ENCODE data around the gene ZBTB7C.

The ZBTB7C gene

DNA sequence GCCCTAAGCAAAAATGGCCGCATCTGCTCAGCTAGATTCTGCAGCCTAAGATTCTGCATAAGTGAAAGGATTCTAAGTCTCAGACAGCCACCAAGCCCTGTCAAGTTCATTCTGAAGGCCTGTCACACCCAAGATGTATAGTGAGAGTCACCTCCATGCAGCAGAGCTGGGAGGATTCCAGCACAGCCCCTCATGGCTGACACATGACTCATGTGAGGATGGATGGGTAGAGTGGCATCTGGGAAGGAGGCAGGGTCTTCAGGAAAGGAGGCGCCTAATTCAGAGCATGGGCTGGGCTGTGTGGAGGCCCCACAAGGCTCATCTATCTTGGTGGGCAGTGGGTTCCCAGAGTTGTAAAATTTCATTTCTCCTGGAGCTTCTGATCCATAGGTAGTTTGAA lies 41.5 kb upstream of the ZBTB7C start:
- no peak for DNase-seq (ENCODE audit: low spot score)
- TF ChIP-seq, protein P1, sequence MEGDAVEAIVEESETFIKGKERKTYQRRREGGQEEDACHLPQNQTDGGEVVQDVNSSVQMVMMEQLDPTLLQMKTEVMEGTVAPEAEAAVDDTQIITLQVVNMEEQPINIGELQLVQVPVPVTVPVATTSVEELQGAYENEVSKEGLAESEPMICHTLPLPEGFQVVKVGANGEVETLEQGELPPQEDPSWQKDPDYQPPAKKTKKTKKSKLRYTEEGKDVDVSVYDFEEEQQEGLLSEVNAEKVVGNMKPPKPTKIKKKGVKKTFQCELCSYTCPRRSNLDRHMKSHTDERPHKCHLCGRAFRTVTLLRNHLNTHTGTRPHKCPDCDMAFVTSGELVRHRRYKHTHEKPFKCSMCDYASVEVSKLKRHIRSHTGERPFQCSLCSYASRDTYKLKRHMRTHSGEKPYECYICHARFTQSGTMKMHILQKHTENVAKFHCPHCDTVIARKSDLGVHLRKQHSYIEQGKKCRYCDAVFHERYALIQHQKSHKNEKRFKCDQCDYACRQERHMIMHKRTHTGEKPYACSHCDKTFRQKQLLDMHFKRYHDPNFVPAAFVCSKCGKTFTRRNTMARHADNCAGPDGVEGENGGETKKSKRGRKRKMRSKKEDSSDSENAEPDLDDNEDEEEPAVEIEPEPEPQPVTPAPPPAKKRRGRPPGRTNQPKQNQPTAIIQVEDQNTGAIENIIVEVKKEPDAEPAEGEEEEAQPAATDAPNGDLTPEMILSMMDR (IDR thresholded peaks at IDR 0.05; ENCODE audit: borderline replicate concordance, control extremely low read depth, extremely low read depth, insufficient read depth, missing control alignments), result no peak
- in situ Hi-C loops (cut with MboI; ENCODE audit: low sequenced_read_pairs, unreplicated experiment), result no loop called here

DNA sequence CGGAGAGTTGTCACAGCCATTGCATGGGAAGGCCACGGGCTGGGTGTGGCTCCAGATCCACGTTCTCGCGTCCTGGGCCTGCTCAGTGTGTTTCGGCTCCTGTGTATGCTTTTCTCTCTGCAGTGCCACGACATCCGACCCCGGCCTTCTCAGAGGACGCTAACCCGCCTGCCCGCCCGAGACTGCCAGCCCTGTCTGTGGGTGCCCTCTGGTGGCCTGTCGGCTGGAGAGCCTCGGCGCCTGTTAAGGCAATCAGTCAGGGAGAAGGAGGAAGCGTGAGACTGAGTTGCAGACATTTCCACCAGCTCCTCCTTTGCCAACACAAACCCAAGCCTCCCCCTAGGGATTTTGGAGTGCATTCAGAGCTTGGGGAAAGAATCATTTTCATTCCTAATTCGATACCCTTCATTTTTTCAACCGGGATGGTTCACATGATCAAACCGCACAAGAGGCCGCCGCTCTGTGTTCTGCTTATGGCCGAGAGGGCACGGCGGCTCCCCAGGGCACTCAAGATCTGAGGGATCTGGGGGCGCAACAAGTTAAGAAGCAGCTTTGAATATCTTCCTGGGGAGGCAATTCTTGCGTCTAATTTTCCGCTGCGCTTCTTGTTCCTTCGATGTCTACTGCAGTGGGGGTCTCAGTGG lies 37.5 kb upstream of the ZBTB7C start:
- in situ Hi-C loops (cut with MboI; ENCODE audit: low sequenced_read_pairs, unreplicated experiment), result loop anchor here (10.0 kb wide), 1 partner anchor 402 kb away; no protein-coding TSS in a partner anchor
- TF ChIP-seq, protein P1 (IDR thresholded peaks at IDR 0.05; ENCODE audit: borderline replicate concordance, control extremely low read depth, extremely low read depth, insufficient read depth, missing control alignments), result peak; percentile 88

DNA sequence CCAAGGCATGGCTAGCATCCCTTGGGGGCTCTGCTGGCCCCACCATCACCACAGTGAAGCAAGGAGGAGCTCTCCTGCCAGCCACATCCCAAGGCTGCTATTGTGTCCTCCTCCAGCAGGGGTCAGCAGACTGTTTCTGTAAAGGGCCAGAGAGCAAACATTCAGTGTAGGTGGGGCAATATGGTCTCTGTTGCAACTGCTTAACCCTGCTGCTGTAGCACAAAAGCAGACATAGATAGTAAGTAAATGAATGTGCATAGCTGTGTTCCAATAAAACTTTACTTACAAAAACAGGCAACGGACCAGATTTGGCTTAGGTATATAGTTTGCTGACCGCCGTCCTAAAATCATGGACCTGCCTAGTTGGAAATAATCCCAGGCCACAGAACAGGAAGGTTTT lies 36.4 kb upstream of the ZBTB7C start:
- TF ChIP-seq, protein P1 (IDR thresholded peaks at IDR 0.05; ENCODE audit: borderline replicate concordance, control extremely low read depth, extremely low read depth, insufficient read depth, missing control alignments), result peak; percentile 88
- in situ Hi-C loops (cut with MboI; ENCODE audit: low sequenced_read_pairs, unreplicated experiment), result loop anchor here (10.0 kb wide), 1 partner anchor 401 kb away; no protein-coding TSS in a partner anchor
- peak; percentile 70 for DNase-seq (ENCODE audit: low spot score)

More for the DNA sequence above, 37.5 kb upstream of the ZBTB7C start:
- peak; percentile 80 for DNase-seq (ENCODE audit: low spot score)

DNA sequence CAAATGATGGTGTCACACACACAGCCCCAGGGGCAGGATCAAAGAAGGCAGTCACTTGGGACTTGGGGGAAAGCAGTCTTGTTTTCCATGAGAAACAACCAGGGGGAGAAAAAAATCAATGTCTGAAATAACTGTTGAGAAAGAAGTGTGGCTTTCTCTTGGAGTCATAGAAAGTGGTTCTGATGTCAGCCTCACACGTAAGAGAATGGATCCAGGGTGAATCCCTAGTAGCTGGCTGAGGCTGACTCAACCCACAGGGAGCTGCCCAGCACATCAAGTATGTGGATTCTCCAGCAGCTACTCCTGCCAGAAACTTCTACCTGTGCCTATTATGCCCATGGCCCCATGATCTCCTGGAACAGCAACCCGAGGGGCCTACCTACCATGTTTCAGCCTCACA lies 33.6 kb upstream of the ZBTB7C start:
- no peak for DNase-seq (ENCODE audit: low spot score)
- TF ChIP-seq, protein P1 (IDR thresholded peaks at IDR 0.05; ENCODE audit: borderline replicate concordance, control extremely low read depth, extremely low read depth, insufficient read depth, missing control alignments), result no peak
- in situ Hi-C loops (cut with MboI; ENCODE audit: low sequenced_read_pairs, unreplicated experiment), result loop anchor here (10.0 kb wide), 1 partner anchor 398 kb away; no protein-coding TSS in a partner anchor

DNA sequence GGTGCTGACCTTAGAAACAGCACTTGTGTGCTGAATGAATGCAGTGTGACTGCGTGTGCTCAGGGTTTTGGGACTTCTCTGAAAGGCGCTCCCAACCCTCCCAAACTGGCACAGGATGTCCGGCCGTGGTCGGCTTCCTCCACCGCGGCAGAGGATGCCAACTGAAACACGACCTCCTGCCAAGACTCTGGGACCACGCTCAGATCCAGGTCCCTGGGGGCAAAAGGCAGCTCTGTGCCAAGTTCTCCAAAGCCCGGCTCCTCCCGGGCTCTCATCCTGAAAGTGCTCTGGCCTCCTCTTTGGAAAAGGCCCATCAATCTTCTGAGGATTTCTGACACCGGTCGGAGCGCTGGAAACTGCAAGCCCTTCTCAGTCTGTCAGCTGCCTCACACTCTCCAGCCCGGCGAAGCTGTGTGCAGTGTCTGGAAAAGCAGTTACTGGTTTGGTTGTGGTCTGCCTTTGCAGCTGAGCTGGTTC lies 32.3 kb upstream of the ZBTB7C start:
- DNase-seq (ENCODE audit: low spot score), result no peak
- in situ Hi-C loops (cut with MboI; ENCODE audit: low sequenced_read_pairs, unreplicated experiment), result loop anchor here (10.0 kb wide), 1 partner anchor 397 kb away; no protein-coding TSS in a partner anchor
- TF ChIP-seq, protein P1 (IDR thresholded peaks at IDR 0.05; ENCODE audit: borderline replicate concordance, control extremely low read depth, extremely low read depth, insufficient read depth, missing control alignments), result no peak

DNA sequence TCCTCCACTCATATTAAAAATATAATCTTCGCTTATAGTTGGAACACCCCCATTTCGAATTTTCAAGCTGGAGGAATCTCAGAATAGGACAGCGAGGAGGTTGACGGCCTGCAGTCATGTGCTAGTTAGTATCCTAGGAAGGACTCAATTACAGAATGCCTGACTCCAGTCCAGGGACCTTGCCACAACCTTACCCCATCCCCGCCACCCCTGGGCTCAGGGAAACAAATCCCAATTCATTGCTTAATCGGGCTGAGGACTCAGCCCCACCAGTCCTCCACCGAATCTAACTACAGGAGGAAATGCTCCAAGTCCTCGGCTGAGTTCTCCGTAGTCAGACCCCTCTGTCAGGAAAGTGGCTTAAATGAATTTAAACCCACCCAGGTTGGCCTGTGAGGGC lies 31.7 kb upstream of the ZBTB7C start:
- no peak for DNase-seq (ENCODE audit: low spot score)
- TF ChIP-seq, protein P1 (IDR thresholded peaks at IDR 0.05; ENCODE audit: borderline replicate concordance, control extremely low read depth, extremely low read depth, insufficient read depth, missing control alignments), result no peak
- in situ Hi-C loops (cut with MboI; ENCODE audit: low sequenced_read_pairs, unreplicated experiment), result loop anchor here (10.0 kb wide), 1 partner anchor 396 kb away; no protein-coding TSS in a partner anchor
